Measurements from ENCODE around the gene PABPN1L. TPM values are rescaled to one million over a fixed set of nuclear protein-coding genes. Genes with fewer than 3 reads are reported as not detected.

The PABPN1L gene
- total RNA-seq, 4 donors from 2014 or later: not detected

DNA sequence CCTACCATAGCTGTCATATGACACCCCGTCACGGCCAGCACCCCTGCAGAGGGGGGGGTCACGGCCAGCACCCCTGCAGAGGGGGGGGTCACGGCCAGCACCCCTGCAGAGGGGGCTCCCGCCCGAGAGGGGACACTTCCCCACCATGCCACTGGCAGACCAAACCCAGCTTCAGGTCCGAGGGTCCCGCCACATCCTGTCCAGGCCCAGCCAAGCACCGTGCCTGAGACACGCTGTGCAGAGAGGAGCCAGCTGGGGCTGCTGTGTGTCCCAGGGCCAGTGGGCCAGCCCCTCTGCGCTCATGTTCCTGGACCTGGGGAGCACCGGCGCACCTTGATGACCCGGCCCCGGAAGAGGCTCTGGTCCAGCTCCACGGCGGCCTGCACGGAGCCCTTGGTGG is 1.9 kb downstream of the PABPN1L start:
- 97% methylated on average over 7 of the region's 18 CpGs for WGBS
- TF ChIP-seq, protein P1, sequence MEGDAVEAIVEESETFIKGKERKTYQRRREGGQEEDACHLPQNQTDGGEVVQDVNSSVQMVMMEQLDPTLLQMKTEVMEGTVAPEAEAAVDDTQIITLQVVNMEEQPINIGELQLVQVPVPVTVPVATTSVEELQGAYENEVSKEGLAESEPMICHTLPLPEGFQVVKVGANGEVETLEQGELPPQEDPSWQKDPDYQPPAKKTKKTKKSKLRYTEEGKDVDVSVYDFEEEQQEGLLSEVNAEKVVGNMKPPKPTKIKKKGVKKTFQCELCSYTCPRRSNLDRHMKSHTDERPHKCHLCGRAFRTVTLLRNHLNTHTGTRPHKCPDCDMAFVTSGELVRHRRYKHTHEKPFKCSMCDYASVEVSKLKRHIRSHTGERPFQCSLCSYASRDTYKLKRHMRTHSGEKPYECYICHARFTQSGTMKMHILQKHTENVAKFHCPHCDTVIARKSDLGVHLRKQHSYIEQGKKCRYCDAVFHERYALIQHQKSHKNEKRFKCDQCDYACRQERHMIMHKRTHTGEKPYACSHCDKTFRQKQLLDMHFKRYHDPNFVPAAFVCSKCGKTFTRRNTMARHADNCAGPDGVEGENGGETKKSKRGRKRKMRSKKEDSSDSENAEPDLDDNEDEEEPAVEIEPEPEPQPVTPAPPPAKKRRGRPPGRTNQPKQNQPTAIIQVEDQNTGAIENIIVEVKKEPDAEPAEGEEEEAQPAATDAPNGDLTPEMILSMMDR (IDR thresholded peaks at IDR 0.05): no peak
- TF ChIP-seq EP300 (IDR thresholded peaks at IDR 0.05): no peak
- no peak for TF ChIP-seq POLR2AphosphoS5 (IDR thresholded peaks at IDR 0.05)
- no peak for TF ChIP-seq POLR2A (IDR thresholded peaks at IDR 0.05; ENCODE audit: low read depth)
- no peak for DNase-seq (ENCODE audit: extremely low spot score)
- H3K4me1 ChIP-seq: no peaks in the 10 kb centered on the region
- no peaks in the 10 kb centered on the region for H3K9me3 ChIP-seq
- peaks cover 22 to 42% (median 36%) of the 10 kb centered on the region in 4 donors for H3K36me3 ChIP-seq
- intact Hi-C loops (cut with DNase I): no loop called here
- H3K27ac ChIP-seq (replicated peaks in 1 of 4): no peak overlapping the region
- H3K27me3 ChIP-seq: peaks cover 0 to 36% (median 0%) of the 10 kb centered on the region in 4 donors
- H3K4me3 ChIP-seq: no peak overlapping the region

DNA sequence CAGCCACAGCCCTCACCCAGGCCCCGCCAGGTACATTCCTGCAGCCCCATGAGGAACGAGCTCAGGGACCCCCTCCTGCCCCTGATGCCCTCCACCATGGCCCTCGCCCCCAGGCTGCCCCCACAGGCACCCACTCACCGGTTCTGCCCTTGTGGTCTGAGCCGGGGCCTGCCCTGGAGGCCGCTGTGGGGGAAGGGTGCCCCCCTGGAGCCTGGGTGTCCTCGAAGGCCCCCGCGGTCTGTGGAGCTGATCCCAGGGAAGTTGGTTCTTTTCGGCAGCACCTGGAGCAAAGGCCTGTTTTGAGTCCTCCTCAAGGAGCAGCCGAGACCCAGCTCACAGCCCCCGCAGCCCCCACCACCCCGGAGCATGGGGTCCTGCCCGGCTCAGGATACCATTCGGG is 2.4 kb downstream of the PABPN1L start:
- TF ChIP-seq POLR2AphosphoS5 (IDR thresholded peaks at IDR 0.05) (no peak), EP300 (IDR thresholded peaks at IDR 0.05) (no peak), POLR2A (IDR thresholded peaks at IDR 0.05; ENCODE audit: low read depth) (no peak)
- TF ChIP-seq, protein P1 (IDR thresholded peaks at IDR 0.05): no peak
- intact Hi-C loops (cut with DNase I): no loop called here
- Histone ChIP-seq H3K36me3 (peaks cover 22 to 46% (median 41%) of the 10 kb centered on the region in 4 donors), H3K27ac (replicated peaks in 1 of 4) (no peak overlapping the region), H3K9me3 (no peaks in the 10 kb centered on the region), H3K27me3 (peaks cover 0 to 32% (median 0%) of the 10 kb centered on the region in 4 donors), H3K4me3 (no peak overlapping the region), H3K4me1 (peaks cover 0 to under 1% (median 0%) of the 10 kb centered on the region in 4 donors)
- WGBS: no CpG with 5 or more reads among the region's 15 CpGs
- no peak for DNase-seq (ENCODE audit: extremely low spot score)

DNA sequence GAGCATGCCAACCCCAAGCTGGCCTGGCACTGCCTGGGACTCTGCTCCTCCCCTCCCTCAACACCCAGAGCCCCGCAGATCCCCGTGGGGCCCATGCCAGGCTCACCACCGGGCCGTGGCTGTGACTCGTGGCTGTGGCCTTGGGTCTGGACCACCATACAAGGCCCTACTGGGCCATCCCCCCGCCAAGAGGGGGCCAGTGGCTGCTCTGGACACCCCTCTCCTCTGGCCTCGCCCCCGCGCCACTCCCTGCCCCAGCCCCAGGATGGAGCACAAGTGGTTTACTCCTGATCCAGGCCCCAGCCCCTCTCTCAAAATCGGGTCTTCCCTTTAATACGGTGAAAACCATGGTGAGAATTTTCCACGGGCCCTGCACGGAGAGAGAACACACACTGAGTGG is 3.0 kb downstream of the PABPN1L start:
- TF ChIP-seq POLR2A (IDR thresholded peaks at IDR 0.05; ENCODE audit: low read depth) (no peak), POLR2AphosphoS5 (IDR thresholded peaks at IDR 0.05) (no peak), EP300 (IDR thresholded peaks at IDR 0.05) (no peak)
- TF ChIP-seq, protein P1 (IDR thresholded peaks at IDR 0.05): no peak
- Histone ChIP-seq H3K36me3 (peaks cover 22 to 53% (median 45%) of the 10 kb centered on the region in 4 donors), H3K27ac (replicated peaks in 1 of 4) (no peak overlapping the region), H3K4me1 (peaks cover 2 to 7% (median 4%) of the 10 kb centered on the region in 4 donors), H3K9me3 (no peaks in the 10 kb centered on the region), H3K27me3 (peaks cover 0 to 29% (median 0%) of the 10 kb centered on the region in 4 donors), H3K4me3 (no peak overlapping the region)
- intact Hi-C loops (cut with DNase I): no loop called here
- WGBS: 76% methylated on average over 8 of the region's 13 CpGs
- DNase-seq (ENCODE audit: extremely low spot score): no peak

DNA sequence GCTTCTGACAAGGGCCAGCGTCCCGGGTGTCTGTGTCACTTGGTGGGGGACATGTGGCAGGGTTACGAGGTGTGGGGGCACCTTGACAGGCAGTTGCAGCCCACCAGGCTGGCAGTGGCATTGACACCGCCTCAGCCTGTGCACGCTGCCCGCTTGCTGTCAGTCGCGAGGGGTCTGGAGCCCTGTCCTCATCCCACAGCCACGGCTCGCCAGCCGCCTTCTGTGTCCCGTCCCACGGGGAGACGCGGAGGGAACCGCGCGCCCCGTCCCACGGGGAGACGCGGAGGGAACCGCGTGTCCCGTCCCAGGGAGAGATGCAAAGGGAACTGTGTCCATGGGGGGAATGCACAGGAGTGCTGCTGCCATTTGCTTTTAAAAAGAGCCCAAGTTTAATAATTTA is 3.5 kb downstream of the PABPN1L start:
- Histone ChIP-seq H3K27me3 (peaks cover 0 to 27% (median 0%) of the 10 kb centered on the region in 4 donors), H3K27ac (replicated peaks in 1 of 4) (no peak overlapping the region), H3K36me3 (peaks cover 22 to 53% (median 45%) of the 10 kb centered on the region in 4 donors), H3K4me1 (peaks cover 7 to 12% (median 8%) of the 10 kb centered on the region in 4 donors), H3K4me3 (no peak overlapping the region), H3K9me3 (no peaks in the 10 kb centered on the region)
- 95% methylated on average over 25 of the region's 25 CpGs for WGBS
- TF ChIP-seq POLR2A (IDR thresholded peaks at IDR 0.05; ENCODE audit: low read depth) (no peak), EP300 (IDR thresholded peaks at IDR 0.05) (no peak), POLR2AphosphoS5 (IDR thresholded peaks at IDR 0.05) (no peak)
- TF ChIP-seq, protein P1 (IDR thresholded peaks at IDR 0.05): no peak
- no peak for DNase-seq (ENCODE audit: extremely low spot score)
- intact Hi-C loops (cut with DNase I): no loop called here

DNA sequence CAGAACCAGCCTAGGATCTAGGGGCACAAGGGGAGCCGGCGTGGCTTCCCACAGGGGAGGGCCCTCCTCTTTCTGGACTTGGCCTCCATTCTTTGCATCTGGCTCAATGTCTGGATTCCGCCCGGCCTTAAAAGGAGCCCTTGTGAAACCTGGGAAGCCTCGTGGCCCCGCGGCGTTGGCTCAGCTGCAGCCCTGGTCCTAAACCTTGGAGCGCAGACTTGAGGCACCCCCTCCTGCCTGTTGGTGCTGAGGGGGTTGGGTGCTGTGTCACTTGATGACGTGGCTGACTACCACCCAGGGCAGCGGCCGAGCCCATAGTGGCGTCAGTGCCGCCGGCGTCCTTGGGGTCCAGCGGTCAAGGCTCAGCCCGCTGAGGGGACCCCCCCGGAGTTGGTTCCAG is 5.1 kb downstream of the PABPN1L start:
- Histone ChIP-seq H3K4me1 (peaks cover 12 to 18% (median 14%) of the 10 kb centered on the region in 4 donors), H3K27ac (replicated peaks in 1 of 4) (no peak overlapping the region), H3K36me3 (peaks cover 22 to 53% (median 45%) of the 10 kb centered on the region in 4 donors), H3K4me3 (no peak overlapping the region), H3K27me3 (peaks cover 0 to 11% (median 0%) of the 10 kb centered on the region in 4 donors), H3K9me3 (no peaks in the 10 kb centered on the region)
- intact Hi-C loops (cut with DNase I): no loop called here
- DNase-seq (ENCODE audit: extremely low spot score): no peak
- 93% methylated on average over 10 of the region's 19 CpGs for WGBS
- no peak for TF ChIP-seq EP300 (IDR thresholded peaks at IDR 0.05)
- TF ChIP-seq, protein P1 (IDR thresholded peaks at IDR 0.05): no peak
- no peak for TF ChIP-seq POLR2A (IDR thresholded peaks at IDR 0.05; ENCODE audit: low read depth)
- TF ChIP-seq POLR2AphosphoS5 (IDR thresholded peaks at IDR 0.05): no peak

Measured in esophagus muscularis mucosa (tissue), 4 donors.